Upper lobe of right lung (tissue), 1 donor: ENCODE measurements around the gene SMC6. TPM values are rescaled to one million over a fixed set of nuclear protein-coding genes. Genes with fewer than 3 reads are reported as not detected.

Experiments used
- ATAC-seq: fragments of 200-7000 bp; cut with Tn5 transposase; one replicate; pipeline ENCODE4 v1.9.1; 2020; ENCODE audit warnings: mild to moderate bottlenecking, moderate library complexity
- DNase-seq: peaks from one replicate; pipeline ENCODE4 v3.0.0-alpha.2; 2020
- H3K27ac ChIP-seq: fragments of 200-600 bp; one replicate; pipeline ENCODE4 v1.8.0; 2022
- H3K27me3 ChIP-seq: fragments of 200-600 bp; one replicate; pipeline ENCODE4 v1.8.0; 2022; ENCODE audit warnings: mild to moderate bottlenecking
- H3K36me3 ChIP-seq: fragments of 200-600 bp; one replicate; pipeline ENCODE4 v1.8.0; 2022
- H3K4me1 ChIP-seq: fragments of 200-600 bp; one replicate; pipeline ENCODE4 v1.8.0; 2022
- H3K4me3 ChIP-seq: fragments of 200-600 bp; one replicate; pipeline ENCODE4 v1.8.0; 2022; ENCODE audit warnings: mild to moderate bottlenecking
- H3K9me3 ChIP-seq: fragments of 200-600 bp; one replicate; pipeline ENCODE4 v1.8.0; 2022
- CTCF ChIP-seq: fragments of 200-600 bp; IDR thresholded peaks from one replicate; pipeline ENCODE4 v1.8.0; 2022; ENCODE audit warnings: antibody characterized with exemption
- intact Hi-C: fragments of 100-400 bp; cut with DNase I; formaldehyde crosslinking; loops from one replicate; pipeline ENCODE4 v1.11.0; 2022
- total RNA-seq: library from RNA; stranded (reverse); fragmentation: NEBNext Ultra II Directional; extraction: Animal tissue kit (Norgen Biotek cat#: 25700); gene quantifications from one replicate; pipeline ENCODE4 v1.2.1, GENCODE V29; 2021
- donor health status: DM: no; HTN: yes; CAD: no; lungs with severe emphysema.

The SMC6 gene
- total RNA-seq, 1 donor from 2014 or later: 16.0 TPM

DNA sequence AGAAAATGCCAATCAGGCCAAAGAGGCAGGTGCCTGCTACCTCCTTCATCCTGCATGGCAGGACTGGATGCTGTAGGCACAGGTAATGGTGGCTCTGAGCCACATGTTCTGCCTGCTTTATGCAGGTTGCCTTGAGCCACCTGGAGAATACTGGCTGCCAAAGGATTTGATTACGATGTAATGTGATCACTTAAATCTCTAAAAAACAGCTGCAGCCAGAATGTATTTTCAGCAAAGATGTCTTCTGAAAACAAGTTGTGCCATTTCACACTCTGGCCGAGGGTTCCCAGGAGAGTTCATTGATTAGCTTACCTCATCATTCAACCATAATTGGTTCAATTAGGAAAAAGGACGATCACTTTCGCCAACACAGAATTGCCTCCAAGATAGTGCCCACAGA is 44.7 kb upstream of the SMC6 start:
- no peak for DNase-seq
- H3K4me3 ChIP-seq: no peak overlapping the region
- TF ChIP-seq CTCF: no peak
- no peak for ATAC-seq
- no peaks in the 10 kb centered on the region for H3K27me3 ChIP-seq
- H3K27ac ChIP-seq: no peak overlapping the region
- H3K4me1 ChIP-seq: no peaks in the 10 kb centered on the region
- H3K36me3 ChIP-seq: no peaks in the 10 kb centered on the region
- intact Hi-C loops: no loop called here
- no peaks in the 10 kb centered on the region for H3K9me3 ChIP-seq

- Histone ChIP-seq H3K36me3 (no peaks in the 10 kb centered on the region), H3K27me3 (no peaks in the 10 kb centered on the region), H3K27ac (no peak overlapping the region), H3K4me1 (peaks cover 11% of the 10 kb centered on the region), H3K9me3 (no peaks in the 10 kb centered on the region), H3K4me3 (no peak overlapping the region)
- TF ChIP-seq CTCF: no peak
- DNase-seq (no peak), ATAC-seq (no peak)
- intact Hi-C loops: no loop called here
These were observed 41.7 kb upstream of the SMC6 start for GRCh38 chr2:17795309-17795708.

GRCh38 chr2:17793803-17794354 is 40.3 kb upstream of the SMC6 start:
- no peak overlapping the region for H3K27ac ChIP-seq
- ATAC-seq (no peak), DNase-seq (no peak)
- no peaks in the 10 kb centered on the region for H3K9me3 ChIP-seq
- intact Hi-C loops: no loop called here
- no peak overlapping the region for H3K4me3 ChIP-seq
- peaks cover 11% of the 10 kb centered on the region for H3K4me1 ChIP-seq
- TF ChIP-seq CTCF: no peak
- H3K36me3 ChIP-seq: no peaks in the 10 kb centered on the region
- H3K27me3 ChIP-seq: no peaks in the 10 kb centered on the region

- no peak for DNase-seq
- H3K27ac ChIP-seq: no peak overlapping the region
- no peaks in the 10 kb centered on the region for H3K9me3 ChIP-seq
- no peaks in the 10 kb centered on the region for H3K27me3 ChIP-seq
- H3K4me3 ChIP-seq: no peak overlapping the region
- H3K4me1 ChIP-seq: peaks cover 11% of the 10 kb centered on the region
- no peak for ATAC-seq
- H3K36me3 ChIP-seq: no peaks in the 10 kb centered on the region
- intact Hi-C loops: no loop called here
- TF ChIP-seq CTCF: no peak
These were observed 39.7 kb upstream of the SMC6 start for GRCh38 chr2:17793296-17793695.

- intact Hi-C loops: no loop called here
- DNase-seq: no peak
- no peak overlapping the region for H3K27ac ChIP-seq
- H3K9me3 ChIP-seq: no peaks in the 10 kb centered on the region
- ATAC-seq: no peak
- TF ChIP-seq CTCF: no peak
- H3K4me1 ChIP-seq: peaks cover 11% of the 10 kb centered on the region
- H3K4me3 ChIP-seq: no peak overlapping the region
- no peaks in the 10 kb centered on the region for H3K36me3 ChIP-seq
- H3K27me3 ChIP-seq: no peaks in the 10 kb centered on the region
These were observed 38.9 kb upstream of the SMC6 start for GRCh38 chr2:17792515-17792914.

DNA sequence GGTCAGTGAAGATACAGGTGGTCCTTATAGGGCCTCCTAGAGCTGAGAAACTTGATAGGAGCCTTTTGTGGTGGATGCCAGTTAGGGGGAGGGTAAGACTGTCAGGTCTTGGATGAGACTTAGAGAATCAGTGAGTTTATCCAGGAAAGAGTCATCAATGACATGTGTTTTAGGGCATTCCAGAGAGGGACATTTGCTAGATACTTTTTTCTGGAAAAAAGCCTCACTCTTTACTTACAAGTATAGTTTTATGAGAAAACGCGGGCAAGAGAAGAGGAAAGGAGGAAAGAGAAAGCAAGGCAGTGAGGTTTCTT is 38.2 kb upstream of the SMC6 start:
- intact Hi-C loops: no loop called here
- DNase-seq (no peak), ATAC-seq (no peak)
- peaks cover 11% of the 10 kb centered on the region for H3K4me1 ChIP-seq
- no peak for TF ChIP-seq CTCF
- no peaks in the 10 kb centered on the region for H3K36me3 ChIP-seq
- H3K27me3 ChIP-seq: no peaks in the 10 kb centered on the region
- no peak overlapping the region for H3K4me3 ChIP-seq
- H3K9me3 ChIP-seq: no peaks in the 10 kb centered on the region
- no peak overlapping the region for H3K27ac ChIP-seq
